Endothelial cell of umbilical vein (primary cell): ENCODE data around the gene PXMP4. TPM values are rescaled to one million over a fixed set of nuclear protein-coding genes. Genes with fewer than 3 reads are reported as not detected.

Experiments used
- BruUV-seq: library from RNA; stranded (reverse); fragments of 400-500 nt; replicated peaks from 2 replicates; lab custom pipeline; 2021; lab: Mats Ljungman, UMichigan
- CTCF ChIA-PET: fragments of 300-600, 350-600 bp; sonication (Branson Sonifier 250); formaldehyde crosslinking; loops from one replicate; lab custom pipeline; 2021; ENCODE audit warnings: antibody characterized with exemption, inconsistent platforms; lab: Charles Lee
- POLR2A ChIA-PET: fragments of 300-600, 350-600 bp; sonication (Branson Sonifier 250); formaldehyde crosslinking; loops from one replicate; lab custom pipeline; 2021; ENCODE audit warnings: antibody characterized with exemption, inconsistent platforms; lab: Charles Lee
- DNase-seq: peaks from one replicate; pipeline ENCODE4 v3.0.0-alpha.2; 2011; ENCODE audit warnings: low read depth, low spot score
- FAIRE-seq: peaks from 2 replicates; lab custom pipeline; 2011; peaks lifted over from hg19 to GRCh38; lab: Jason Lieb, UNC
- H2AFZ ChIP-seq: 2 replicates; pipeline ENCODE4 v1.6.0; 2012; ENCODE audit warnings: low read depth, low read length, control low read depth, inconsistent platforms
- H3K27ac ChIP-seq: 2 replicates; pipeline ENCODE4 v1.5.1; 2011; ENCODE audit warnings: low read depth, mild to moderate bottlenecking, control low read depth, low read length, moderate library complexity; ENCODE audit not compliant: insufficient read depth
- H3K27me3 ChIP-seq, 2 experiments: 2 replicates each; pipeline versions ENCODE4 v1.6.0 to v1.6.1; 2011; ENCODE audit warnings: low read length in 2 of 2, mixed read lengths in 1 of 2; ENCODE audit not compliant: control insufficient read depth in 2 of 2, insufficient read depth in 2 of 2
- H3K36me3 ChIP-seq, 2 experiments: 2 replicates in 1 of 2; 3 replicates in 1 of 2; pipeline ENCODE4 v1.5.1; 2011; ENCODE audit warnings: low read length in 2 of 2, mild to moderate bottlenecking in 1 of 2, moderate library complexity in 1 of 2; ENCODE audit not compliant: control insufficient read depth in 2 of 2, insufficient read depth in 2 of 2; ENCODE audit errors: extremely low read depth in 1 of 2
- H3K4me1 ChIP-seq: 3 replicates; pipeline ENCODE4 v1.5.1; 2011; ENCODE audit warnings: mild to moderate bottlenecking, low read length; ENCODE audit not compliant: control insufficient read depth, insufficient read depth; ENCODE audit errors: extremely low read depth
- H3K4me2 ChIP-seq: 2 replicates; pipeline ENCODE4 v1.6.1; 2011; ENCODE audit warnings: low read length, control low read depth, mixed read lengths; ENCODE audit not compliant: insufficient read depth
- H3K4me3 ChIP-seq, 3 experiments: fragments of 200-600 bp in 1 of 3; sonication (generic), shearing (Covaris generic) in 1 of 3; replicated peaks in 1 of 3; 2 replicates each; pipeline ENCODE4 v1.5.1; 2011 to 2016; ENCODE audit warnings: control low read depth in 3 of 3, low read length in 3 of 3, mild to moderate bottlenecking in 2 of 3, inconsistent platforms in 1 of 3, low read depth in 1 of 3, moderate library complexity in 1 of 3; ENCODE audit not compliant: insufficient read depth in 1 of 3
- H3K79me2 ChIP-seq: 2 replicates; pipeline ENCODE4 v1.6.0; 2012; ENCODE audit warnings: low read length, inconsistent platforms; ENCODE audit not compliant: control insufficient read depth, insufficient read depth
- H3K9ac ChIP-seq: replicated peaks from 2 replicates; pipeline ENCODE3; 2011; ENCODE audit warnings: low read length, control low read depth; ENCODE audit not compliant: insufficient read depth; ENCODE audit errors: extremely low read depth
- H3K9me1 ChIP-seq: replicated peaks from 3 replicates; pipeline ENCODE4 v1.6.0; 2011; ENCODE audit warnings: mild to moderate bottlenecking, low read length; ENCODE audit not compliant: control insufficient read depth, insufficient read depth; ENCODE audit errors: extremely low read depth
- H3K9me3 ChIP-seq: replicated peaks from 2 replicates; pipeline ENCODE4 v1.5.1; 2012; ENCODE audit warnings: low read length, inconsistent platforms; ENCODE audit not compliant: control insufficient read depth, insufficient read depth
- H4K20me1 ChIP-seq: replicated peaks from 2 replicates; pipeline ENCODE3; 2011; ENCODE audit warnings: mild to moderate bottlenecking, low read length; ENCODE audit not compliant: control insufficient read depth, insufficient read depth; ENCODE audit errors: extremely low read depth
- EZH2 ChIP-seq: IDR thresholded peaks from 2 replicates; pipeline ENCODE4 v1.6.1; 2012; ENCODE audit warnings: borderline replicate concordance, low read depth, mild to moderate bottlenecking, moderate library complexity, low read length, inconsistent platforms; ENCODE audit not compliant: severe bottlenecking
- FOS ChIP-seq: IDR thresholded peaks from 2 replicates; pipeline ENCODE4 v1.6.1; 2011; ENCODE audit warnings: mild to moderate bottlenecking, low read length, moderate library complexity, borderline replicate concordance; ENCODE audit not compliant: insufficient read depth
- GATA2 ChIP-seq: IDR thresholded peaks from 2 replicates; pipeline ENCODE4 v1.7.0; 2011; ENCODE audit warnings: low read depth, mild to moderate bottlenecking, moderate library complexity, mixed read lengths, low read length; ENCODE audit not compliant: insufficient read length, insufficient read depth
- JUN ChIP-seq: IDR thresholded peaks from 2 replicates; pipeline ENCODE4 v1.6.1; 2011; ENCODE audit warnings: borderline replicate concordance, low read depth; ENCODE audit not compliant: insufficient read length, insufficient read depth
- MAX ChIP-seq: IDR thresholded peaks from 2 replicates; pipeline ENCODE4 v1.6.1; 2011; ENCODE audit not compliant: insufficient read depth, insufficient read length
- MYC ChIP-seq: IDR thresholded peaks from one replicate; pipeline ENCODE4 v1.6.1; 2011; ENCODE audit warnings: mild to moderate bottlenecking, low read depth, low read length
- POLR2A ChIP-seq: IDR thresholded peaks from 2 replicates; pipeline ENCODE4 v1.6.1; 2012; ENCODE audit warnings: low read depth, mild to moderate bottlenecking, control low read depth, low read length
- POLR2AphosphoS5 ChIP-seq: IDR thresholded peaks from 2 replicates; pipeline ENCODE4 v1.6.1; 2012; ENCODE audit warnings: low read depth, mild to moderate bottlenecking, control low read depth, low read length, moderate library complexity; ENCODE audit not compliant: insufficient read depth
- dilution Hi-C: fragments of 300-500 bp; cut with MboI; formaldehyde crosslinking; loops from one replicate; pipeline ENCODE4 v1.15.0; 2019; ENCODE audit warnings: low sequenced_read_pairs; ENCODE audit not compliant: extremely low pct_ligation_motif_present
- intact Hi-C: fragments of 100-400 bp; cut with micrococcal nuclease; formaldehyde crosslinking; loops from one replicate; pipeline ENCODE4 v1.10.0; 2022
- polyA plus RNA-seq, 4 experiments: library from polyadenylated mRNA; depleted of rRNA in 3 of 4; stranded (reverse) in 3 of 4; unstranded in 1 of 4; fragments of >200 nt; gene quantifications; 2 replicates each; pipeline versions ENCODE4 v1.2.1 to v1.2.3, GENCODE V29; 2011 to 2012; ENCODE audit warnings: missing spikeins in 1 of 4
- total RNA-seq: library from RNA; stranded (reverse); gene quantifications from 2 replicates; pipeline ENCODE4 v1.2.3, GENCODE V29; 2021
- TF ChIP-seq, protein P1 (sequence below), 2 donors: IDR thresholded peaks; 1 replicate in 1 of 2; 2 replicates in 1 of 2; pipeline ENCODE4 v1.5.1; 2011; ENCODE audit warnings: low read length in 2 of 2, mild to moderate bottlenecking in 2 of 2, moderate library complexity in 2 of 2, control low read depth in 1 of 2, inconsistent platforms in 1 of 2, low read depth in 1 of 2; ENCODE audit not compliant: insufficient read depth in 1 of 2; ENCODE audit errors: extremely low read depth in 1 of 2

The PXMP4 gene
- total and polyA plus RNA-seq, 2 donors (not counting 3 experiments of a cell fraction or from before 2014, with no cell fraction given): 6.9 to 8.5 TPM

GRCh38 chr20:33669873-33670640, 50.1 kb downstream of the PXMP4 start:
- ChIA-PET POLR2A (no interaction called here), CTCF (interaction anchor here (0.8 to 1.3 kb wide), 2 partner anchors 9 to 19 kb away, joined by 3 to 4 read pairs; no protein-coding TSS in a partner anchor)
- no peaks in the 10 kb centered on the region for H3K79me2 ChIP-seq
- no peak for DNase-seq
- H3K9me3 ChIP-seq: no peaks in the 10 kb centered on the region
- intact Hi-C loops: loop anchor here (2.0 to 10.0 kb wide), 3 partner anchors 213 to 397 kb away; partner anchors contain the start of gene RALY
- no peak overlapping the region for H3K4me2 ChIP-seq
- H3K4me3 ChIP-seq: no peak overlapping the region
- peaks cover 23% of the 10 kb centered on the region for H3K4me1 ChIP-seq
- no peaks in the 10 kb centered on the region for H3K27me3 ChIP-seq
- BruUV-seq: no TSS peak
- no peak for FAIRE-seq
- no peaks in the 10 kb centered on the region for H3K9me1 ChIP-seq
- H3K36me3 ChIP-seq: peaks cover 0 to 2% of the 10 kb centered on the region in 2 experiments
- H4K20me1 ChIP-seq: no peaks in the 10 kb centered on the region
- TF ChIP-seq POLR2AphosphoS5: no peak
- TF ChIP-seq MAX: no peak
- TF ChIP-seq POLR2A: no peak
- TF ChIP-seq GATA2: no peak
- H3K9ac ChIP-seq: no peak overlapping the region
- H3K27ac ChIP-seq: no peak overlapping the region
- no peak overlapping the region for H2AFZ ChIP-seq
- dilution Hi-C loops: no loop called here

DNA sequence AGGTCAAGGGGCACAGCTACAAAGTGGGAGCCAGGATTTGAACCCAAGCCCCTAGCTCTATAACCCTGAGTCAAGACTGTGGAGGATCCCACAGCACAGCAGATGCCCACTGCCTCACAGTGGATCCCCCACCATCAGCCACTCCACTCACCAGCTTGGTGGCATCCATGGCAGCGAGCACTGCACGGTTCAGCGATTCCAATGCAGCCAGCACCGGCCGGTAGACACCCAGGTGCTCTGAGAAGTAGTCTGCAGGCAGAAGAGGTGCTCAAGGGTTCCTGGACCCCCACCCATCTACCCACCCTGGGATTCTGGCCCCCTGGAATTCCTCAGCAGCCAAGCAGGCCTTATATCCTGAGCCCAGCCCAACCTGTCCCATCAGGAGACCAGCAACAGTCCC, 50.9 kb downstream of the PXMP4 start:
- POLR2A ChIA-PET: no interaction called here
- CTCF ChIA-PET: interaction anchor here (1.3 to 3.3 kb wide), 5 partner anchors 10 to 212 kb away, joined by 4 to 36 read pairs (median 13); partner anchors contain the start of gene ZNF341

More for the DNA sequence above, 50.9 kb downstream of the PXMP4 start:
- BruUV-seq: no TSS peak
- Histone ChIP-seq H2AFZ (no peak overlapping the region), H3K9me1 (no peaks in the 10 kb centered on the region), H3K36me3 (peaks cover 0 to 2% of the 10 kb centered on the region in 2 experiments), H4K20me1 (no peaks in the 10 kb centered on the region), H3K4me3 (no peak overlapping the region), H3K4me2 (no peak overlapping the region), H3K27ac (no peak overlapping the region), H3K27me3 (no peaks in the 10 kb centered on the region), H3K4me1 (peaks cover 16% of the 10 kb centered on the region), H3K79me2 (no peaks in the 10 kb centered on the region), H3K9me3 (no peaks in the 10 kb centered on the region), H3K9ac (no peak overlapping the region)
- no peak for TF ChIP-seq JUN
- no peak for TF ChIP-seq GATA2
- no peak for TF ChIP-seq EZH2
- TF ChIP-seq POLR2A: no peak
- TF ChIP-seq MAX: no peak
- TF ChIP-seq FOS: no peak
- TF ChIP-seq POLR2AphosphoS5: no peak
- TF ChIP-seq, protein P1, sequence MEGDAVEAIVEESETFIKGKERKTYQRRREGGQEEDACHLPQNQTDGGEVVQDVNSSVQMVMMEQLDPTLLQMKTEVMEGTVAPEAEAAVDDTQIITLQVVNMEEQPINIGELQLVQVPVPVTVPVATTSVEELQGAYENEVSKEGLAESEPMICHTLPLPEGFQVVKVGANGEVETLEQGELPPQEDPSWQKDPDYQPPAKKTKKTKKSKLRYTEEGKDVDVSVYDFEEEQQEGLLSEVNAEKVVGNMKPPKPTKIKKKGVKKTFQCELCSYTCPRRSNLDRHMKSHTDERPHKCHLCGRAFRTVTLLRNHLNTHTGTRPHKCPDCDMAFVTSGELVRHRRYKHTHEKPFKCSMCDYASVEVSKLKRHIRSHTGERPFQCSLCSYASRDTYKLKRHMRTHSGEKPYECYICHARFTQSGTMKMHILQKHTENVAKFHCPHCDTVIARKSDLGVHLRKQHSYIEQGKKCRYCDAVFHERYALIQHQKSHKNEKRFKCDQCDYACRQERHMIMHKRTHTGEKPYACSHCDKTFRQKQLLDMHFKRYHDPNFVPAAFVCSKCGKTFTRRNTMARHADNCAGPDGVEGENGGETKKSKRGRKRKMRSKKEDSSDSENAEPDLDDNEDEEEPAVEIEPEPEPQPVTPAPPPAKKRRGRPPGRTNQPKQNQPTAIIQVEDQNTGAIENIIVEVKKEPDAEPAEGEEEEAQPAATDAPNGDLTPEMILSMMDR (IDR thresholded peaks at IDR 0.05; ENCODE audit: extremely low read depth in 1 of 2, insufficient read depth in 1 of 2, low read depth in 1 of 2, low read length in 2 of 2): no peak
- no peak for TF ChIP-seq MYC
- FAIRE-seq (no peak), DNase-seq (no peak)
- intact Hi-C loops: loop anchor here (2.0 to 10.0 kb wide), 3 partner anchors 212 to 398 kb away; partner anchors contain the start of gene RALY
- dilution Hi-C loops: no loop called here
